Embryonic facial prominence (tissue), 1 donor: ENCODE results near the gene SLC25A20.
"Not testable (repeated sequence)": the region's sequence is repeated elsewhere in the genome, so short reads cannot be mapped to it uniquely, and the experiment has no call there.

ENCODE experiments used
- DNase-seq: peaks from one replicate; pipeline ENCODE4 v3.0.0-alpha.2; 2016; ENCODE audit errors: extremely low spot score

The SLC25A20 gene

DNA sequence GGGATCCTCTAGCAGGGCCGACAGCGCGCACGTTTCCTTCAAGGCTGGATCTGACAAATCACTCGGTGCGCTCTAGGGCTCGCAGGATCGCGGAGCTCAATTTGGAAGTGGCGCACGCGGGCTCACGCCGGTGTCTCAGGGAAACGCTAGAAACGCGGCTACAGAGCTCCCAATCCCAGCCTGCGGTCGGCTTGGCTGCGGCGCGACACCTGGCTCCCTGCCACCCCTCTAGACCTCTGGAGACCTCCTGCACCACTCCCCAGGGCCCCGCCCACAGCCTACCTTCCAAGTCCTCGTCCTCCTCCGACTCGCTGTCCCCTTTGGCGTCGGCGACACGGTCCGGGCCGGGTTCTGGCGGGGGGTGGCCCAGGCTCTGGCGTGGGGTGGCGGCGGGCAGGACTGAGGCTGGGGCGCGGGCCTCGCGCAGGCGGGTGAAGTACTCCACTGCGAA, 51.6 kb downstream of the SLC25A20 start:
- DNase-seq = no peak

DNA sequence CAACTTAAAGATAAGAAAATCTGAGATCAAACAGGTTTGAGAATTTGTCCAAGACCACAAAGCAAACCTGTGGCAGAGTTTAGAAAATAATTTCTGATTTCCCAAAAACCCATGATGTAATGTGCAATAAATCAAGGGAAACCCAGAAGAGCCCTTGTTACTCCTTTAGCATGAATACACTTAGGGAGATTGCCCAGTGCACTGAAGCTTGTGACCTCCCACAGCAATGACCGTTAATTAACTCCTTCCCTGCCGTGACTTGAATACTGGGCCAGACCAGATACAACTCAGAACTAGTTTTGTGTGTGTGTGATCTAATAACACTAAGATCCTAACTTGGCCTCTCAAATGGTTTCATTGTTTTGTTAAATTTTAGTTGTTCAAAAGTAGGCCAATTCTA, 53.5 kb downstream of the SLC25A20 start:
- no peak for DNase-seq

DNA sequence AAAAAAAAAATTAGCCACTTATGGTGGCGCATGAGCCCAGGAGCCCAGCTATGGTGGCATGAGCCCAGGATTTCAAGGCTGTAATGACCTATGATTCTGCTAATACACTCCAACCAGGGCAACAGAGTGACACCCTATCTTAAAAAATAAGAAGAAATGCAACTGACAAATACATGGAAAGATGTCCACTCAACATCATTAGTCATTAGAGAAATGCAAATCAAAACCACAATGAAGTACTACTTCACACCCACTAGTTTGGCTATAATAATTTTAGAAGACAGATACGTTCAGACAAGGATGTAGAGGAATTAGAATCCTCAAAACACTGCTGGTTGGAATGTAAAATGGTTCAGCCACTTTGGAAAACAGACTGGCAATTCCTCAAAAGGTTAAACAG, 61.5 kb downstream of the SLC25A20 start:
- no peak for DNase-seq

DNA sequence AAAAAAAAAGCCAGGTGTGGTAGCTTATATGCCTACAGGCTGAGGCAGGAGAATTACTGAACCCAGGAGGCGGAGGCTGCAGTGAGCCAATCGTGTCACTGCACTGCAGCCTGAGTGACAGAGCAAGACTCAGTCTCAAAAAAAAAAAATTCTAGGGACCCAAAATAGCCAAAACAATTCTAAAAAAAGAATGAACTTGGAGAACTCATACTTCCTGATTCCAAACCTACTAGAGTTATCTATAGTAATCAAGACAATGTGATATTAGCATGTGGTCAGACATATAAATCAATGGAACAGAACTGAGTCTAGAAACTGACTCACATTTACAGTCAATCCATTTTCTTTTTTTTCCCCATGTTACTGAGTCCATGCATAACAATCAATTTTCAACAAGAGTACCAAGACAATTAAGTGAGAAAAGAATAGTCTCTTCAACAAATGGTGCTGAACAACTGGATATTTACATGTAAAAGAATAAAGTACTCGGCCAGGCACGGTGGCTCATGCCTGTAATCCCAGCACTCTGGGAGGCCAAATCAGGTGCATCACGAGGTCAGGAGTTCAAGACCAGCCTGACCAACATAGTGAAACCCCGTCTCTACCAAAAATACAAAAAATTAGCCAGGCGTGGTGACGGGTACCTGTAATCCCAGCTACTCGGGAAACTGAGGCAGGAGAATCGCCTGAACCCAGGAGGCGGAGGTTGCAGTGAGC, 62.9 kb downstream of the SLC25A20 start:
- DNase-seq = no peak

DNA sequence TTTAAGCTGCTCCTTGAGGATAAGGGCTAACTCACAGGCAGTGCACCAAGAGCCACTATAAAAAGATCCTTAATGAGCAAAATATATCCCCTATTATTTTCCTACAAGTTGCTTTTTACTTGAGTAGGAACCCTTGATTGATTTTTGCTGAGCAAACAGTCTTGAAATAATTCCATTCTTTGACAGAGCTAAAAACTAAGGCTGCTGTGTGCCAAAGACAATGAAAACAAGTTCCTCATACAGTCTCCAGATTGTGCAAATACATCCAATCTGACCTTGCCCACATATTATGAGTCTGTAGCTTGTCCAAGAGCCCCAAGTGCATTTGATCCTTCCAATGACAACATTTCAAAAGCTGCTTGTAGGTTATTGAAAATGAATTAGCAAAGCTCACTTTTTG, 66.0 kb downstream of the SLC25A20 start:
- DNase-seq = no peak

DNA sequence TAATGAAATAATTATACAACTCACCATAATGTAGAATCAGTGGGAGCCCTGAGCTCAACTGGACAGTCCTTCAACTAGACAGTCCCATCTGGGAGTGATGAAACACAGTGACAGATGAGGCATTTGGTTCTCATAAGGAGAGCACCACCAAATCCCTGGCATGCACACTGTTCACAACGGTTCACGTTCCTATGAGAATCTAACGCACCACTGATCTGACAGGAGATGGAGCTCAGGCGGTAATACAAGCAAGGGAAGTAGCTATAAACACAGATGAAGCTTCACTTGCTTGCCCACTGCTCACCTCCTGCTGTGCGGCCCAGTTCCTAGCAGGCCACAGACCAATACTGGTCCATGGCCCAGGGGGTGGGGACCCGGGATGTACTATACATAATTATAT, 68.0 kb downstream of the SLC25A20 start:
- no peak for DNase-seq

DNA sequence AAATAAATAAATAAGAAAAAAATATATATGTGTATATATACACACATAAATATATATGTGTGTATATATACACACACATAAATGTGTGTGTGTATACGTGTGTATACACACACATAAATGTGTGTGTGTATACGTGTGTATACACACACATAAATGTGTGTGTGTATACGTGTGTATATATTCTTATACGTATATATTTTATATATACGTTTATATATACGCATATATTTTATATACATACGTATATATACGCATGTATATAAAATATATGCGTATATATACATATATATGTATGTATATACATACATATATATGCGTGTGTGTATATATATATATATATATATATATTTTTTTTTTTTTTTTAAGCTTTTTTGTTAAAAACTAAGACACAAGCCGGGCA, 69.2 kb downstream of the SLC25A20 start:
- not testable (repeated sequence) for DNase-seq

DNA sequence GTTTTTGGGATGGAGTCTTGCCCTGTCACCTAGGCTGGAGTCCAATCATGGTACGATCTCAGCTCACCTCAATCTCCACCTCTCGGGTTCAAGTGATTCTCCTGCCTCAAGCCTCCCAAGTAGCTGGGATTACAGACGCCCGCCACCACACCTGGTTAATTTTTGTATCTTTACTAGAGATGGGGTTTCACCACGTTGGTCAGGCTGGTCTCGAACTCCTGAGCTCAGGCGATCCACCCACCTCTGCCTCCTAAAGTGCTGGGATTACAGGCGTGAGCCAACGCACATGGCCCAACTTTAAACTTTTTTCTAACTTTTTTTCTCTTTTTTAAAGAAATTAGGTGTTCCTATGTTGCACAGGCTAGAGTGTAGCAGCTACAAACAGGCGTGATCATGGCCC, 70.8 kb downstream of the SLC25A20 start:
- DNase-seq = not testable (repeated sequence)

DNA sequence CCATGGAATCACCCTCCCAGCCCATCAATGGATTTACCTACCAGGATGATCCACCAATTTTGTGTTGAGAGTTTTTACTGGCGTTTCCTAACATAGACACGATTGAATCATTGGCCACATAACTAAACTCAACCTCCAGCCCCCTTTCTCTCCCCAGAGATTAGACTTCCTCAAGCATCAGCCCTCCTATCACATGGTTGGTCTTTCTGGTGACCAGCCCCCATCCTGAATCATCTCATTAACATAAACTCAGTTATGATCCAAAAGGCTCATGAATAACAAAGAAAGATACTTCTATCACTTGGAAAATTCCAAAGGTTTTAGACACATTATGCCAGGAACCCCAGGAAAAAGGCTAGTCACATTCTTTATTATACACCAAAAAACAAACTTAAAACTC, 72.2 kb downstream of the SLC25A20 start:
- DNase-seq = no peak

DNA sequence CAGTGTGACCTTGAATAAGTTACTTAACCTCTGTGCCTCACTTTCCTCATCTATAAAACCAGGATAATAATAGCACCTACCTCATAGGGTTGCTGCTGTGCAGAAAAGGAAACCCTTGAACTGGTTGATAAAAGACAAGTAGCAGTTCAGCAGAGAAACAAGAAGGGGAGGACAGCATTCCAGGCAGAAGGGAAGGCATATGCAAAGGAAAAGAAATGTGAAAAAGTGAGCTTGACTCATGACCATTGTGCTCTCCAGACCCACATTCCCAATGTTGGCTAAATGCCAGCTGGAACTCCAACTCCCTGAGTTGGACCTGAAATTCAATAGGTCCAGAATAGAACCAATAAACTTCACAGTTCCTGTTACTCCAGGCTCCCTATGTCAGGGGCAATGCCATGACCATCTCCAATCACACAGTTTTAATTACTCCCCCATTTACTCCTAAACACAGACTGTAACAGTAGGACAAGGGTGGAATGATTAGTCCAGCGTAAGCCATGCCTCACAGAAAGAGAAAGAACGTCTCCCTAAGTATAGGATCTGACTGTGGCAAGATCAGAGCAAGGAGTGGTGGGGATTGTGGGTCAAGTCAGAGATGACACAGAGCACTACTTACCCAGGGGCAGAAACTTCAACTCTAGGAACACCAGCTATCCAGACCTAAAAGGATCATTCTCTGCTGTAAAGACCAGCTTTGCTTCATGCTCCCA, 77.9 kb downstream of the SLC25A20 start:
- DNase-seq = no peak

DNA sequence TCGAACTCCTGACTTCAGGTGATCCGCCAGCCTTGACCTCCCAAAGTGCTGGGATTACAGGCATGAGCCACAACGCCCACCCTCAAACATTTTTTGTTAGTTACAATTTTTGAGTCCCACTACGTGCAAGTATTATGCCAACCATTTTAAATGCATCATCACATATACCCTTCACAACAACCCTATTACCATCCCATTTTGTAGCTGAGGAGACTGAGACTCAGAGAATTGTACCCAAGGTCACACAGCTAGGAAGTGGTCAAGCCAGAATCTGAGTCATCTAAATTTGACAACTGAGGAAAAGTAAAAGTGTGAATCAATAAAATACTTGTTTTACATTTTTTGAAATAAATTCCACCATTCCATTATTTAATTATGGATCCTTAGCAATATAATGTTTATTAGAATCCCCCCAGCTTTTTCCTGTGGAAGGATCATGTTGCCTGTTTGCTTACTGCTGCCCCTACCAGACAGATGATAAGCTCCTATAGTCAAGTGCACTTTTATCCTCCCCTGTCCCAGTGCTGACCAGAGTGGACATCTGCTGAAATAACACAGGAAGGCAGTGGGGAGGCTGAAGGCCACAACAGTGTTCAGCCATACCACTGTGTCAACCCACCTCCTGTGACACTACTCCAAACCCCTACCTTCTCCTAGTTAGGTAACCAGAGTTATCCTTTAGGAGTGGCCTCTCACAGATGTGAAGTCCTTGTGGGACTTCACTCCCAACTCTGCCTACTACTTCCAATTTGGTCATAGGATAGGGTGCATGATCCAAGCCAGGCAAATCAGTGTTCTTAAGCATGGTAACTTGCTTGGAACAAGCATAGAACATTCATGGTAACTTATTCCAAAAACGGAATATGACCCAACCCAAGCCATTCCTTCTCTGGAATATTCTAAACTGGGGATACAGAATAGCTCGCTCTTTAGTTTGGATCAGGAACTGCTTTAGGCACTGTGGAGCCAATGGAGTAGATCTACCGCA, 79.2 kb downstream of the SLC25A20 start:
- DNase-seq = no peak

DNA sequence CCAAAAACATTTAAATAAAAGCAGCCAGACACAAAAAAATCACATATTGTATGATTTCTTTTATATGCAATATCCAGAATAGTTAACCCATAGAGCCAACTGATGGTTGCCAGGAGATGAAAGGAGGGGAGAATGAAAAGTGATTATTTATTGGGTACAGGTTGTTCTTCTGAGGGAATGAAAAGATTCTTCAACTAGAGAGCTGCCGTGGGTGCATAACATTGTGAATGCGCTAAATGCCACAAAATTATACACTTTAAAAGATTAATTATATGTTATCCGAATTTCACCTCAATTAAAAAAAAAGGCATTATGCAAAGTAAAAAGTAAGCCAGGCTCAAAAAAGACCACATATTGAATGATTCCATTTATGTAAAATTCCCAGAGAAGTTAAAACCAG, 87.2 kb downstream of the SLC25A20 start:
- no peak for DNase-seq
